HG03442 (cell line): ENCODE measurements around the gene NME7.
A peak's percentile ranks its signal among the peaks of the same experiment; 100 is the strongest.
"Not testable (repeated sequence)": the region's sequence is repeated elsewhere in the genome, so short reads cannot be mapped to it uniquely, and the experiment has no call there.

Experiments used
- ATAC-seq: cut with Tn5 transposase; IDR thresholded peaks from one replicate; pipeline ENCODE4 v1.9.1; 2021; ENCODE audit warnings: mild to moderate bottlenecking, moderate library complexity; ENCODE audit not compliant: unreplicated experiment

The NME7 gene

GRCh38 chr1:169236143-169236542, 131.5 kb downstream of the NME7 start:
- ATAC-seq: no peak

GRCh38 chr1:169235568-169235967, 132.0 kb downstream of the NME7 start:
- no peak for ATAC-seq

- ATAC-seq: no peak
Measured at GRCh38 chr1:169234780-169235179, 132.8 kb downstream of the NME7 start.

- ATAC-seq: no peak
Measured at GRCh38 chr1:169217636-169218035, 150.0 kb downstream of the NME7 start.

- no peak for ATAC-seq
Measured at GRCh38 chr1:169214598-169214997, 153.0 kb downstream of the NME7 start.

GRCh38 chr1:169212088-169212487, 155.5 kb downstream of the NME7 start:
- no peak for ATAC-seq

GRCh38 chr1:169207797-169208520, 159.6 kb downstream of the NME7 start:
- no peak for ATAC-seq

- ATAC-seq: no peak
Measured at GRCh38 chr1:169204157-169204556, 163.4 kb downstream of the NME7 start.

GRCh38 chr1:169202791-169203665, 164.6 kb downstream of the NME7 start:
- no peak for ATAC-seq

GRCh38 chr1:169201084-169201619, 166.4 kb downstream of the NME7 start:
- ATAC-seq: no peak

GRCh38 chr1:169200319-169200718, 167.3 kb downstream of the NME7 start:
- no peak for ATAC-seq

- ATAC-seq: no peak
Measured at GRCh38 chr1:169196581-169196980, 171.0 kb downstream of the NME7 start.

GRCh38 chr1:169196161-169196560, 171.4 kb downstream of the NME7 start:
- no peak for ATAC-seq

- no peak for ATAC-seq
Measured at GRCh38 chr1:169193191-169193850, 174.3 kb downstream of the NME7 start.

- ATAC-seq: no peak
Measured at GRCh38 chr1:169186106-169186505, 181.5 kb downstream of the NME7 start.

GRCh38 chr1:169184812-169185211, 182.8 kb downstream of the NME7 start:
- ATAC-seq: no peak

GRCh38 chr1:169180174-169180573, 187.4 kb downstream of the NME7 start:
- ATAC-seq: no peak

- not testable (repeated sequence) for ATAC-seq
Measured at GRCh38 chr1:169179431-169179830, 188.2 kb downstream of the NME7 start.

- ATAC-seq: no peak
Measured at GRCh38 chr1:169175461-169175860, 192.1 kb downstream of the NME7 start.

- ATAC-seq: peak; percentile 55
Measured at GRCh38 chr1:169163059-169163458, 204.5 kb downstream of the NME7 start.

- ATAC-seq: peak; percentile 70
Measured at GRCh38 chr1:169161496-169162194, 206.0 kb downstream of the NME7 start.
